ENCODE results near the gene FOLR1.
A peak's percentile ranks its signal among the peaks of the same experiment; 100 is the strongest.

FOLR1 gene

DNA sequence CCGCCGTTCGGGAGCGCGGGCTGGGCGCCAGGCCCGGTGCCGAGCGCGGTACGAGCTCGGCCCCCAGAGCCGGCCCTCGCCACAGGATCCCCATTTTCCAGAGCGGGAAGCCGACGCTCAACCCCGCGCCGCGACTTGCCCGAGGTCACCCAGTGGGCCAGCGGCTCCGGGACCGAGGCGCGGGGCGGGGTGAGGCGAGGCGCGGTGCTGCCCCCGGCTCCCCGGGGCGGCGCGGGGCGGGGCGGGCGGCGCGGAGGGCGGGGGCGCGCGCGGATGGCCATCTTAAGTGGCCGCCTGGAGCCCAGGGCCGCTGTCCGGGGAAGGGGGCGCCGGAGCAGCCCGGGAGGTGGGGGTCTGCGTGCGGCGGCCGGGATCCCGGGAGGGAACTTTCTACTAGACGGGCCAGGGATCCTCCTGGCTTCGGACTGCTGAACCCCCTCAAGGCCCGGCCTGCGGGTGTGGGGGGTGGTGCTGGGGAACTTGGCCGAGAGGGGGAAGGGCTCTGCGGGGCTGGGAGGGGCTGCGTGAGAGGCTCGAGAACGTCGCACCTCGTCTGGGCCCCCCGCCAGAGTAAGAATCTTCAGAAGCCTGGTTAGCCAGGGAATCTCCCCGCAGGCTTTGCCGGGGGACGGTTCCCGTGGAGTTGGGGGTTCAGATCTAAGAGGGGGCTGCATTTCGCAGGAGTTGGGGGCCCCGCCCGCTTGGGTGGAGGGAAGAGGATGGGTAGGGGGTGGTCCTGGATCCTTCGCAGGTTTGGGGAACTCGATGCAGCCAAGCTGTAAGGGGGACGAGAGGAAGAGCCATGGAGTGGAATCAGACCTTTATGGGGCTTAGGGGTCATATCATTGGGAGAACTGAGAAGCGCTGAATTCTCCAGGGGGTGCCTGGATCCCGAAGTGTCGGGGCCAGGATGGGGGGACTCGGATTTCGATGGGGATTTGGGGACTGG lies 31.9 kb downstream of the FOLR1 start:
- DNase-seq (ENCODE audit: low read depth, low spot score) = no peak

DNA sequence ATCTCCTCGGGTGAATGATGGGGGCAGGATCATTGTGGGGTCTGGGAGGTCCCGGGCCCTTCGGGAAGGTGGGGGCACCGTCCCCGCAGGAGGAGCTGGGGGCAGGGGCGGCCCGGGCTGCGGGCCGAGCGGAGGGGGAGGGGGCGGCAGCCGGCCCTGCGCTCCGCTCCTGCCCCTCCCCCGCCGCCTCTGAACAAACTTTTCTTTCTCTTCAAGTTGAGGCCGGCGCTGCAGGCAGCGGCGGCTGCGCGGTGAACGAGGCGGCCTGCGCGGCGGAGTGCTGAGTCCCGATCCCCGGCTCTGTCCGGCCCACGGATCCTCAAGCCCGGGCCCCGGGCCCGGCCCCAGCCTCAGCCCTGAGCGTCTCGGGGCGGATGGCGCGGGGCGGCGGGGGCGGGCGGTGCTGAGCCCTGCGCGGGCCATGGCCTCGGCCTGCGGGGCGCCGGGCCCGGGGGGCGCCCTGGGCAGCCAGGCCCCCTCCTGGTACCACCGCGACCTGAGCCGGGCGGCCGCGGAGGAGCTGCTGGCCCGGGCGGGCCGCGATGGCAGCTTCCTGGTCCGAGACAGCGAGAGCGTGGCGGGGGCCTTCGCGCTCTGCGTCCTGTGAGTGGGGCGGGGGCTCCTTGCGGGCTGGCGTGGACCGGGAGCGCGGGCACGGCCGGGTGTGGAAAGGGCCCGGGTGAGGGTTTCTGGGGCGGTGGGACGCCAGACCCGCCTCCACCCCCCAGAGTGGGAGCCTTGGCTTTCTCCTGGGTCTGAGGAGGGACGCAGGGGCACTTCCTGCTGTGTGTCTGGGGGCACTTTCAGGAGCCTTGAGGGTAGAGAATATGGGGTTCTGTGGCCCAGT lies 32.8 kb downstream of the FOLR1 start, which contains the start of gene INPPL1:
Gene INPPL1, plus strand, starts transcription at position 204 of the 847 bp plus-strand sequence. Its CDS starts 218 bp downstream, at position 422.
- no peak for DNase-seq (ENCODE audit: low read depth, low spot score)

DNA sequence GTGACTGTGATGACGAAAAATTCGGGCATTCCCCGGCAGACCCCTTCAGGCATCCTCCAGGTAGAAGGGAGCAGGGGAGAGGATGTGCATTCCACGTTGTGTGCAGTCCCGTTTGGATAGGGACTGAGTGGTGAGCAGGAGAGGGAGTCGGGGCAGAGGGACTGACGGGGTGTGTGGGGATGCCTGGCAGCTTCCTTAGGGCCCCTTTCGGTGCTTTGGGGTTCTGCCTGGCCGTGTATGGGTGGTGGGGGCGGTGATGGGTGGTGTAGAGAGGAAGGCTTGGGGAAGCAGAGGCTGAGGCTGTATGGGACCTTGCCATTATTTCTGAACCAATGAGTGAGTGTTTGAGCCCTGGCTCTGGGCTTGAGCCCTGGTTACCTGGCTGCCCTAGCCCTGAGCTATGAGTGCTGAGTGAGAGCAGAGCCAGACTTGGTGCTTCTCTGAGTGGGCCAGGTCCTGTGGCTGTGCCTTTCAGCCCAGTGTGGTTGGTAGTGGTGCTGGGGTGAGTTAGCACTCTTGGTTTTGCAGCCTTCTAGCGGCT lies 33.5 kb downstream of the FOLR1 start:
- DNase-seq (ENCODE audit: low read depth, low spot score) = no peak

DNA sequence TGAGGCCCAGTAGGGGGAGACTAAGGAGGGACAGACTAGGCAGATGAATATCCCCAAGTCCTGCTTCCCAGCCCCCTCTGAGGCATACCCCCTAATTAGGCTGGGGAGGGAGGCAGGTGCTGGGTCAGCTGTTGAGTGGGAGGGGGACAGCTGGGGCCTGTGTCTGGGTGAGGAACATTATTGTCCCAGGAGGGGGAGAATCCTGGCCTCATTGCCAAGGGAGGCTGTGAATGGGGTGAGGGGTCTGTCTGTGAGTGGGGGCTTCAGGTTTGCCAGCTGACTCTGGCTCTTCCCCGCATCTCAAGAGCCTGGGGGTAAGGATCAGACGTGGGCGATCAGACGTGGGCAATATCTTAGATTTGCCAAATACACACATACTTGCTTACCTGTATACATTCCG lies 34.8 kb downstream of the FOLR1 start:
- no peak for DNase-seq (ENCODE audit: low read depth, low spot score)

DNA sequence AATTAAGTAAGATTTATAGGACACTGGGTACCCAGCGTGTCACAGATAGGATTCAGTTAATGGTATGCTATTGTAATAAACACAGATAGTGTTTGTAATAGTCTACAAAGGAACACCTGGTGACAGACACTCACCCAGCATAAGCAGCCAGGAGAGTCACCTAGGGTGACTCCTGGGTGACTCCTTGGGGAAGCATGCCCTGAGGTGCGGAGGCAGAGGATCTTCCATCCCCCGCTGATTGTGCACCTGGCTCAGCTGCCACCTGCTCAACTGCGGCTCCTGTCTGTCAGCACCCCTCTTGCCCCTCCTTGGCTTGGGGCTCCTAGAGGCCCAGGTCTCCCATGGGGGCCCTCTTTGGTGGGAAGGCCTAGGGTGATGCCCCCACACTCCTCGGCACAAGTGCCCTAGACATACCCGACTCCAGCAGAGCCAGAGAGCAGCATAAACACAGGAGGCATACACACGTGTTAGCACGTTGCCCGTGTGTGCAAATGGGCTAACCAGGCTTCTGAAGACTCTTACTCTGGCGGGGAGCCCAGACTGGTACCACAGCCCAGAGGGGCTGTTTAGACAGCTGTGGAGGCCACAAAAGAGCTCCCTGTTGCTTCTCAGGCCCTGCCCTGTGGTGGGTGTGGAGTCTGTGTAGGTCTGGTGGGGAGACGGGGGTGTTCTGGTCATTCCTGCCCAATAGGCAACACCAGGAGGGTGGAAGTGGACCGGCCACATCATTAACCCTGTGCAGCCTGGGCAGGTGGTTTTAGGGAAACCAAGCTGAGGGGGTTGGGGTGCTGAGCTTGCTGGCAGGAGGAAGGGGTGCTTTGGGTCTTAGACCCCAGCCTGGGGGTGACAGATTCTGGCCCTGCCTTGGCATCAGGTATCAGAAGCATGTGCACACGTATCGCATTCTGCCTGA lies 35.6 kb downstream of the FOLR1 start:
- peak; percentile 87 for DNase-seq (ENCODE audit: low read depth, low spot score)

DNA sequence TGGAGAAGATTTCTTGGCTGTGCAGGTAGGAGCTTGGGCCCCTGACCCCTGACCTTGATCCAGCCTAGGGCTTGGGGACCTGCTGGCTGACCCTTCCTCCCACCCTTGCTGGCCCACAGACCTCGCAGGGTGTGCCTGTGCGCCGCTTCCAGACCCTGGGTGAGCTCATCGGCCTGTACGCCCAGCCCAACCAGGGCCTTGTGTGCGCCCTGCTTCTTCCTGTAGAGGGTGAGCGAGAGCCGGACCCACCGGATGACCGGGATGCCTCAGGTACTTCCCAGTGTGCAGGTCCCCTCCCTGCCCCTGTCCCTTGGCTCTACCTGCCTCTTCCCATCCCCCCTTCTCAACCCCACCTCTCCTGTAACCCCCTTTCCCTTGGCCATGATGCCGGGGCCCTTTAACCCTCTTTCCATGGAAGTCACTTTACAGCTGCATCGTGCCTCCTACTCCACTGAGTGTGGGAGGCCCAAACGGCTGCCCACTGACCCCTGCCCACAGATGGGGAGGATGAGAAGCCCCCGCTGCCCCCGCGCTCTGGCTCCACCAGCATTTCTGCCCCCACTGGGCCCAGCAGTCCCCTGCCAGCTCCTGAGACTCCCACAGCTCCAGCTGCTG lies 36.4 kb downstream of the FOLR1 start:
- no peak for DNase-seq (ENCODE audit: low read depth, low spot score)

DNA sequence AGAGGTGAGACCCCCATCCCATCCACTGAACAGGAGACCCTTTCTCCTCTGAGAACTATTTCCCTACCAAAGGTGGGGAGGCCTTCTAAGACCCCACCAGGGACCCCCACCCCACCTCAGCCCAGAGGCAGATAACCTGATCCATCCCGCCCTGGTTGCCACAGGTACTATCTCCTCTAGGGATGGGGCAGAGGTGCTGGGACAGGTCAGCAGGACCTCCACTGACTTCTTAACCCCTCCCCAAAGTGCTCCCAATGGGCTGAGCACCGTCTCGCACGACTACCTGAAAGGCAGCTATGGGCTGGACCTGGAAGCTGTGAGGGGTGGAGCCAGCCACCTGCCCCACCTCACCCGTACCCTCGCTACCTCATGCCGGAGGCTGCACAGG lies 36.9 kb downstream of the FOLR1 start:
- no peak for DNase-seq (ENCODE audit: low read depth, low spot score)

DNA sequence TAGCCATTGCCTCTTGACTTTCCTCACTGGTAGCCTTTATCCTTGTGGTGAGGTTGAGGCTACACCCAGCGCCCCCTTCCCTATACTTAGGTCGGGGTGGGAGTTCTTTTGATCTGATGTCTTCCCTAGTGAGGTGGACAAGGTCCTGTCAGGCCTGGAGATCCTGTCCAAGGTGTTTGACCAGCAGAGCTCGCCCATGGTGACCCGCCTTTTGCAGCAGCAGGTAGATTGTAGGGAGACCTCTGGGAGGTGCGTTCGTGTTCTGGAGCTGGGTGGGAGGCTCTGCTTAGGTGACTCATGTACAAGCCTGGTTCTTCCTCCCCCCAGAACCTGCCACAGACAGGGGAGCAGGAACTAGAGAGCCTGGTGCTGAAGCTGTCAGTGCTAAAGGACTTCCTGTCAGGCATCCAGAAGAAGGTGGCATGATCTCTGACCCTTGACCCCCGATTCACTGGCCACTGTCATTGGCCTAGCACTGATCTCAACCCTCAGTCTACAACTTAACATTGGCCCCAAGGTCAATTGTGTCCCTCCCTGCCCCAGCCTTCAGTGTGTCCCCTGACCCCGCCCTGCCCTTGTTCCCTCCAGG lies 37.5 kb downstream of the FOLR1 start:
- no peak for DNase-seq (ENCODE audit: low read depth, low spot score)

DNA sequence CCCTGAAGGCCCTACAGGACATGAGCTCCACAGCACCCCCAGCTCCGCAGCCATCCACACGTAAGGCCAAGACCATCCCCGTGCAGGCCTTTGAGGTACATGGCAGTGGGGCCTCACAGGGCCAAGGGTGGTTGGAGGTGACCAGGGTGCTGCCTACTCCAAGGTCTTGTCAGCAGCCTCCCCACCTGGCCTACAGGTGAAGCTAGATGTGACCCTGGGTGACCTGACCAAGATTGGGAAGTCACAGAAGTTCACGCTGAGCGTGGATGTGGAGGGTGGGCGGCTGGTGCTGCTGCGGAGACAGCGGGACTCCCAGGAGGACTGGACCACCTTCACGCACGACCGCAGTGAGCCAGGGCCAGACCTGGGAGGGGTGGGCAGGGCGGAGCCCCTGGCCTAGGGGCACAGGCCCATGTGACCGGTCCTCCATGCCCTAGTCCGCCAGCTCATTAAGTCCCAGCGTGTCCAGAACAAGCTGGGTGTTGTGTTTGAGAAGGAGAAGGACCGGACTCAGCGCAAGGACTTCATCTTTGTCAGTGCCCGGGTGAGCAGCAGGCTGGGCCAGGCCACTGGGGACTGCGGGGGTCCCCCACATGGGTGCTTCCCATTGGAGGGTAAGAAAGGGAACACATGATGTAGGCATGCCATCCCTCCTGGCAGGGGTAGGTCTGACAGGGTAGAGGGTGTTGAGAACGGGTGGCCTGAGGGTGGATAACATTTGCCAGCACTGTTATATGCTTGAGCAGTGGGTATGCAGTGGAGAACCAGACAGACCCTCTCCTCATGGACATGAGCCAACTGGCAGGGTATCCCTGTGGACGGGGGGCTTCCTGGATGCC lies 38.2 kb downstream of the FOLR1 start:
- DNase-seq (ENCODE audit: low read depth, low spot score) = no peak

DNA sequence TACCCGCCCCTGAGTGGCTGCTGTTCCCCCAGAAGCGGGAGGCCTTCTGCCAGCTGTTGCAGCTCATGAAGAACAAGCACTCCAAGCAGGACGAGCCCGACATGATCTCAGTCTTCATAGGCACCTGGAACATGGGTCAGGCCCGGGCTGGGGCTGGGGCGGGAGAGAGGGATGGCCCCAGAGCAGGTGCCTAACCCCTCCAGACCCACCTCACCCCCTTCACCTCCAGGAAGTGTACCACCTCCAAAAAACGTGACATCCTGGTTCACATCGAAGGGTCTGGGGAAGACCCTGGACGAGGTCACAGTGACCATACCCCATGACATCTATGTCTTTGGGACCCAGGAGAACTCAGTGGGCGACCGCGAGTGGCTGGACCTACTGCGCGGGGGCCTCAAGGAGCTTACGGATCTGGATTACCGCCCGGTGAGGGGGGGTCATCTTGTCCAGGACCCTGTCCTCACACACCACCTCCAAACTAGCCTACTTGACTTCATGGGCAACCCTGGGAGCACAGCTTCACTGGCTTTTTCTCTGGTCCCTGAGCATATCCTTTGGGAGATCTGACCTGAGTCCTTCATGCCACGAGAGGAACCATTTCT lies 38.9 kb downstream of the FOLR1 start:
- DNase-seq (ENCODE audit: low read depth, low spot score) = no peak

DNA sequence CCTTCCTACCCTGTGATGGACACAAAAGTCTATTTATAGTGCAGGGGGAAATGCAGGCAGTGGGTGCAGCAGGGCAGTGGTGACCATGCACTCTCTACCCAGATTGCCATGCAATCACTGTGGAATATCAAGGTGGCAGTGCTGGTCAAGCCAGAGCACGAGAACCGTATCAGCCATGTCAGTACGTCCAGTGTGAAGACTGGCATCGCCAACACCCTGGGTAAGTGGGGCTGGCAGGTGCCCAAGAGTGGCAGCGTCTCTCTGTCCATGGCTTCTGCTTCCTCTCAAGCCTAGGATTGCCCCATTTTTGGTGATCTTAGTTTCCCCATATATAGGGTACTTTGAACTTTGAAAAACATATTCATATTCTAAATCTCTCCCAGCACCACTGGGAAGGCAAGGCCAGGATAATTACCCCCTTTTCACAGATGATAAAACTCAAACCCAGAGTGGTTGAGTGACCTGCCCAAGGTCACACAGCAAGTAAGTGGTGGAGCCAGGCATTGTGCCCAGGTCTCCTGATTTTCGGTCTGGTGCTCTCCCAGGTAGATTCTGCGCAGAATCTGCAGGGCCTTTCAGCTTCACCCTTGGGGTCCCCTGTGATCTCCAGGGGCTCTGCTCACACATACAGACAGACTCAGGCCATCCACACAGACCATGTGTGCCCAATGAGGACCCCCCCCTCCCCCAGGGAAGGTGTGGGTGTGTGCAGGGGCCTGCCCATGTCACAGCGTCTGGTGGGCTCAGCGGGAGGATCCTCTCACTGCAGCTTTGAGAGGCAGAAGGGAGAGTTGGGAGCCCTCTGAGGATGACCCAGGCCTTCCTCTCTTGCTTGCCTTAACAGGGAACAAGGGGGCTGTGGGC lies 39.7 kb downstream of the FOLR1 start:
- no peak for DNase-seq (ENCODE audit: low read depth, low spot score)

DNA sequence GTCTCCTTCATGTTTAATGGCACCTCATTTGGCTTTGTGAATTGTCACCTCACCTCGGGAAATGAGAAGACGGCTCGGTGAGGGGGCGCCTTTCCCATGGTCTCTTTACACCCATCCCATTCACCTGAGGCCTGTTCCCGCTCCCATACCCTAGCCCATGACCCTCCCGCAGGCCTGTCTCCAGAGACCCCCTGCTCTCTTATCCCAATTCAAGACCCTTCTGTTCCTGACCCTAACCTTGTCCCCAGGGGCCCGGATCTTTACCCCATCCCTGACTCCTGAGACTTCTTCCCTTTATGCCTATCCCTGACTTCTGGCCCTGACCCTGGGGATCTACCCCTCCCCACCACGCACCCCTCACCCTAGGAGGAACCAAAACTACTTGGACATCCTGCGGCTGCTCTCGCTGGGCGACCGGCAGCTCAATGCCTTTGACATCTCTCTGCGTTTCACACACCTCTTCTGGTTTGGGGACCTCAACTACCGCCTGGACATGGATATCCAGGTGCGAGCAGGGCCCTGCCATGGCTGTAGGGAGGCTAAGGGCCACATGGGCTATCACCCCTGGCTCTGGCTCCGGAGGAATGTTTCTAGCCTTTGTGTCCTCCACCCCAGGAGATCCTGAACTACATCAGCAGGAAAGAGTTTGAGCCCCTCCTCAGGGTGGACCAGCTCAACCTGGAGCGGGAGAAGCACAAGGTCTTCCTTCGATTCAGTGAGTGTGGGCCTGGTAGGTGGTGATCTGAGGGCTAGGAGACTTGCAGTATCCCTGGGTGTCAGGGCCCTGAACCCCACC lies 40.5 kb downstream of the FOLR1 start:
- DNase-seq (ENCODE audit: low read depth, low spot score) = no peak

DNA sequence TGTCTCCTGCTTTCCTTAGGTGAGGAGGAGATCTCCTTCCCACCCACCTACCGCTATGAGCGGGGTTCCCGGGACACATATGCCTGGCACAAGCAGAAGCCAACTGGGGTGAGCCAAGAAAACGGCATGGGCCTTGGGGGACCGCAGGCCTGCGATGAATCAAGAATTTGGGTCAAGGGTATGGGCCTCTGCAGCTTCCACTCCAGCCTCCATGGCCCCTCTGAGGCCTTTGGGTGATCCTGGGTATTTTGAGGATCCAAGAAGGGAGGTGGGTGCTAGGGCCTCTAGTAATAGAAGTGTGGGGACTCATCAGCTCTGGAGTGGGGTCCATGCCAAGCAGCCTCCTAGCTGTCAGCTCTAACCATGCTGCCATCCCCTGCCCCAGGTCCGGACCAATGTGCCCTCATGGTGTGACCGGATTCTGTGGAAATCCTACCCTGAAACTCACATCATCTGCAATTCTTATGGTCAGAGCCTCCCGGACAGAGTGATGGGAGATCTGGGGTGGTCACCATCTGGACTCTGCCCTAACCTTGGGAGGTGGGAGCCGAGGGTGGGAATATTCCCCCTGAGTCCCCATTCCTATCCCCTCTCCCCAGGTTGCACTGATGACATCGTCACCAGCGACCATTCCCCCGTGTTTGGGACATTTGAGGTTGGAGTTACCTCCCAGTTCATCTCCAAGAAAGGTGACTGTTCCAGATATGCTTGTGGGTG lies 41.3 kb downstream of the FOLR1 start:
- no peak for DNase-seq (ENCODE audit: low read depth, low spot score)

DNA sequence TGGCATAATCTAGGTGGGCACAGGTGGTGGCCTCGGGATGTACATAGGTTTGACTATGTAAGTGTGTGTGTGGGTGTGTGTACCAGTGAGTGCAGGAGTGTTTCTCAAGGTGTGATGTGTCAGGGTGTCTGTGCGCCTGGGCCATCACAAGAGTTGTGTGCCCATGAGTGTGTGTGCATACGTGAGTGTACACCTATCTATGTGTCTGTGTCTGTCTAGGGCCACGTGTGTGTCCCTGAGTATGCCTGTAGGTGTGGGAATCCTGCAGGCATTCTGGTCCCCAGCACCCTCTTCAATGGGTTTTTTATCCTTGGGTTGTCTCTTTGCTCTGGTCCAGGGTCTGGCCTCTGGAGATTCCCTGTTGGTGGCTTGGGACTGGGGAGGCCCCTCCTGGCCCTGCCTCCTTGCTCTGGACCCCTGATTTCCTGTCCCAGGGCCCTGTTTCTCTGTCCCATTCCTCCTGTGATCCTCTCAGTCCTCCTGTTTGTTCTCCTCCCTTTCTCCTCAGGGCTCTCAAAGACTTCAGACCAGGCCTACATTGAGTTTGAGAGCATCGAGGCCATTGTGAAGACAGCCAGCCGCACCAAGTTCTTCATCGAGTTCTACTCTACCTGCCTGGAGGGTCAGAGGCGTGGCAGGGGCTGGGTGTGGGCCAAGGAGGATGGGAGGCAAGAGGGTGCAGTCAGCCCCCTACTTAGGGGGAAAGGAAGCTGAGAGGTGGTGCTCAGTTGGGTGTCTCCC lies 42.0 kb downstream of the FOLR1 start:
- no peak for DNase-seq (ENCODE audit: low read depth, low spot score)

DNA sequence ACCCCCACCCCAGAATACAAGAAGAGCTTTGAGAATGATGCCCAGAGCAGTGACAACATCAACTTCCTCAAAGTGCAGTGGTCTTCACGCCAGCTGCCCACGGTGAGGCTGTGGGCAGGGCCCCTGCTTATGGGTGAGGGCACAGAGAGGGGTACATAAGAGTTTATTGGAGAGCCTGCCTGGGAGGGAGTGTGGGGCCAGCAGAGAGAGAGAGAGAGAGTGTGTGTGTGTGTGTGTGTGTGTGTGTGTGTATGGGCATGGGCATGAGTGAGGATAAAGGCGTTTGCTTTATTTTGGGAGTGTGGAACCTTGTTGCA lies 42.5 kb downstream of the FOLR1 start:
- no peak for DNase-seq (ENCODE audit: low read depth, low spot score)

DNA sequence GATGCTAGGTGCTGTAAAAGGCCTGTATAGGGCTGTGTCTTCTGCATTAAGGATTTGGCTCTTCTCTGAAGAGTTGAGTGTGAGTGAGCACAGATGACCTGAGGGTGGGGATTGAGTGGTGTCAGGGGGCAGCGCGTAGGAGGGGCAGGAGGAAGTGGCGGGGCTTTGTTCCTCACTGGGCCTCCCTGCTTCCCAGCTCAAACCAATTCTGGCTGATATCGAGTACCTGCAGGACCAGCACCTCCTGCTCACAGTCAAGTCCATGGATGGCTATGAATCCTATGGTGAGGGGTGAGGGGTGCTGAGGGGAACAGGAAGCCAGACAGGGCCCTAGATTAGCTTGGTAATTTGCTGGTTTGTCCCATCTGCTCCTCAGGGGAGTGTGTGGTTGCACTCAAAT lies 43.0 kb downstream of the FOLR1 start:
- DNase-seq (ENCODE audit: low read depth, low spot score) = no peak
